HepG2 (cell line): ENCODE data around the gene SLCO4A1. TPM values are rescaled to one million over a fixed set of nuclear protein-coding genes. Genes with fewer than 3 reads are reported as not detected.
A peak's percentile ranks its signal among the peaks of the same experiment; 100 is the strongest.

ENCODE experiments used
- BRD4 ChIP-seq: sonication (generic); formaldehyde crosslinking; IDR thresholded peaks from 2 replicates; pipeline ENCODE4 v1.4.0; 2020; ENCODE audit warnings: missing genetic modification reagents
- GABPB1 ChIP-seq: IDR thresholded peaks from 2 replicates; pipeline ENCODE4 v1.6.1; 2016; ENCODE audit warnings: mild to moderate bottlenecking, missing genetic modification reagents, moderate library complexity, missing compliant biosample characterization
- HIVEP1 ChIP-seq: sonication (generic); formaldehyde crosslinking; IDR thresholded peaks from 2 replicates; pipeline ENCODE4 v1.4.0; 2020; ENCODE audit warnings: mild to moderate bottlenecking, missing genetic modification reagents
- IKZF1 ChIP-seq: fragments of 450-650 bp; IDR thresholded peaks from 2 replicates; pipeline ENCODE4 v1.7.1; 2016
- MEIS1 ChIP-seq: sonication (generic); formaldehyde crosslinking; IDR thresholded peaks from 2 replicates; pipeline ENCODE4 v1.9.0; 2021; ENCODE audit warnings: mild to moderate bottlenecking, missing genetic modification reagents, moderate library complexity, borderline replicate concordance
- NR2C2 ChIP-seq: sonication (generic); formaldehyde crosslinking; IDR thresholded peaks from 2 replicates; pipeline ENCODE4 v1.4.0; 2020; ENCODE audit warnings: missing genetic modification reagents, mild to moderate bottlenecking, moderate library complexity, borderline replicate concordance
- TRIM24 ChIP-seq: sonication (generic); formaldehyde crosslinking; IDR thresholded peaks from 2 replicates; pipeline ENCODE4 v1.8.0; 2022; ENCODE audit warnings: mild to moderate bottlenecking, missing genetic modification reagents
- ZNF224 ChIP-seq: sonication (generic); formaldehyde crosslinking; IDR thresholded peaks from 2 replicates; pipeline ENCODE4 v1.5.0; 2020; ENCODE audit warnings: mild to moderate bottlenecking, missing genetic modification reagents
- ZNF816 ChIP-seq: sonication (generic); formaldehyde crosslinking; IDR thresholded peaks from 2 replicates; pipeline ENCODE4 v1.8.0; 2022; ENCODE audit warnings: missing genetic modification reagents, mild to moderate bottlenecking, borderline replicate concordance
- polyA plus RNA-seq, 8 experiments: library from polyadenylated mRNA; depleted of rRNA in 3 of 8; stranded (reverse) in 7 of 8; unstranded in 1 of 8; fragments of >200 nt; fragmentation: Illumina TruSeq in 4 of 8; extraction: Trizol in 4 of 8; gene quantifications; 2 replicates each; pipeline versions ENCODE4 v1.2.1 to v1.2.3, GENCODE V29; 2011 to 2016; ENCODE audit warnings: low read depth in 4 of 8, missing spikeins in 1 of 8, mixed read lengths in 1 of 8; ENCODE audit not compliant: insufficient read depth in 1 of 8
- total RNA-seq, 5 experiments: library from RNA; depleted of rRNA; stranded (reverse); fragments of >200 nt; fragmentation: Illumina TruSeq; extraction: Trizol; gene quantifications; 2 replicates each; pipeline ENCODE4 v1.2.3, GENCODE V29; 2016; ENCODE audit warnings: low read depth in 1 of 5
- TF ChIP-seq, protein P1 (sequence below): sonication (generic); formaldehyde crosslinking; conservative IDR thresholded peaks from 2 replicates; pipeline ENCODE4 v1.4.0; 2020; ENCODE audit warnings: mild to moderate bottlenecking, missing genetic modification reagents, moderate library complexity
- TF ChIP-seq, protein P2 (sequence below): sonication (generic); formaldehyde crosslinking; IDR thresholded peaks from 2 replicates; pipeline ENCODE4 v1.5.1; 2020; ENCODE audit warnings: mild to moderate bottlenecking, missing genetic modification reagents, moderate library complexity
- TF ChIP-seq, protein P3 (sequence below): sonication (generic); formaldehyde crosslinking; IDR thresholded peaks from 2 replicates; pipeline ENCODE4 v1.4.0; 2020; ENCODE audit warnings: mild to moderate bottlenecking, low read depth, missing genetic modification reagents
- TF ChIP-seq, protein P4 (sequence below): sonication (generic); formaldehyde crosslinking; IDR thresholded peaks from 2 replicates; pipeline ENCODE4 v1.8.1; 2023; ENCODE audit warnings: mild to moderate bottlenecking, moderate library complexity, missing genetic modification reagents
- TF ChIP-seq, protein P5 (sequence below): sonication (generic); formaldehyde crosslinking; IDR thresholded peaks from 2 replicates; pipeline ENCODE4 v1.5.0; 2020; ENCODE audit warnings: missing genetic modification reagents, mild to moderate bottlenecking, borderline replicate concordance
- TF ChIP-seq, protein P6 (sequence below): sonication (generic); formaldehyde crosslinking; IDR thresholded peaks from 2 replicates; pipeline ENCODE4 v1.4.0; 2020; ENCODE audit warnings: missing genetic modification reagents, borderline replicate concordance

Gene SLCO4A1
- total and polyA plus RNA-seq, 2 of the 13 experiments (the other 11 are each of a cell fraction or from before 2014, with no cell fraction given): 55.5 to 112 TPM

DNA sequence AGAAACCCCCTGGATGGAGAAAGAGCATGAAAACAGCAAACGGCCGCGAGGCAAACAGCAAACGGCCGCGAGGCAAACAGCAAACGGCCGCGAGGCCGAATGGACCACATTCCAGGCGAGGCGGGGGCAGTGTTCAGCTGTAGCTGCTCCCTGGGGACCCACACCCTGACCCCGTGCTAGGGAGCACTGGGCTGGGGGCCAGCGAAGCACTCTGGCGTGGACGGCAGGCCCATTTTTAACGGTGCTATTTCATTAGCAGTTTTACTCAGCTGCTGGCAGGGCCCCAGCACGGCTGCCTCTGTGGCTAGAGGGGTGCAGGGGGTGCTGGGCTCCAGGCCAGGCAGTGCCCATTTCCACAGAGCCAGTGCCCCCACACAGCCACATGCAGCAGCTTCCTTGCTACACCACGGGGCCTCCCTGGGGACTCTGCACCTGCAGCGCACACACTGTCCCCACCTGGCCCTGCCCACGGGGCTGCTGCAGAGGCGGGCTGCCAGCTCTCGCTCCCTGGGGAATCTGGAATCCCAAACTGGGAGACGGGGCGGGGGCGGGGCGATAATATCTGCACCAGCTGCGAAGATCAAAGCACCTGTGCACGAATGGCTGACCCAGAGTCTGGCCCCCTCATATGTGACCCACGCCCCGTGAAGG, 35.6 kb upstream of the SLCO4A1 start (continued):
- TF ChIP-seq, protein P1, sequence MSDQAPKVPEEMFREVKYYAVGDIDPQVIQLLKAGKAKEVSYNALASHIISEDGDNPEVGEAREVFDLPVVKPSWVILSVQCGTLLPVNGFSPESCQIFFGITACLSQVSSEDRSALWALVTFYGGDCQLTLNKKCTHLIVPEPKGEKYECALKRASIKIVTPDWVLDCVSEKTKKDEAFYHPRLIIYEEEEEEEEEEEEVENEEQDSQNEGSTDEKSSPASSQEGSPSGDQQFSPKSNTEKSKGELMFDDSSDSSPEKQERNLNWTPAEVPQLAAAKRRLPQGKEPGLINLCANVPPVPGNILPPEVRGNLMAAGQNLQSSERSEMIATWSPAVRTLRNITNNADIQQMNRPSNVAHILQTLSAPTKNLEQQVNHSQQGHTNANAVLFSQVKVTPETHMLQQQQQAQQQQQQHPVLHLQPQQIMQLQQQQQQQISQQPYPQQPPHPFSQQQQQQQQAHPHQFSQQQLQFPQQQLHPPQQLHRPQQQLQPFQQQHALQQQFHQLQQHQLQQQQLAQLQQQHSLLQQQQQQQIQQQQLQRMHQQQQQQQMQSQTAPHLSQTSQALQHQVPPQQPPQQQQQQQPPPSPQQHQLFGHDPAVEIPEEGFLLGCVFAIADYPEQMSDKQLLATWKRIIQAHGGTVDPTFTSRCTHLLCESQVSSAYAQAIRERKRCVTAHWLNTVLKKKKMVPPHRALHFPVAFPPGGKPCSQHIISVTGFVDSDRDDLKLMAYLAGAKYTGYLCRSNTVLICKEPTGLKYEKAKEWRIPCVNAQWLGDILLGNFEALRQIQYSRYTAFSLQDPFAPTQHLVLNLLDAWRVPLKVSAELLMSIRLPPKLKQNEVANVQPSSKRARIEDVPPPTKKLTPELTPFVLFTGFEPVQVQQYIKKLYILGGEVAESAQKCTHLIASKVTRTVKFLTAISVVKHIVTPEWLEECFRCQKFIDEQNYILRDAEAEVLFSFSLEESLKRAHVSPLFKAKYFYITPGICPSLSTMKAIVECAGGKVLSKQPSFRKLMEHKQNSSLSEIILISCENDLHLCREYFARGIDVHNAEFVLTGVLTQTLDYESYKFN (CRISPR knock-in tag): peak; percentile 37; the same call in 1 of the 2 replicates
- no peak for TF ChIP-seq IKZF1
- TF ChIP-seq, protein P2, sequence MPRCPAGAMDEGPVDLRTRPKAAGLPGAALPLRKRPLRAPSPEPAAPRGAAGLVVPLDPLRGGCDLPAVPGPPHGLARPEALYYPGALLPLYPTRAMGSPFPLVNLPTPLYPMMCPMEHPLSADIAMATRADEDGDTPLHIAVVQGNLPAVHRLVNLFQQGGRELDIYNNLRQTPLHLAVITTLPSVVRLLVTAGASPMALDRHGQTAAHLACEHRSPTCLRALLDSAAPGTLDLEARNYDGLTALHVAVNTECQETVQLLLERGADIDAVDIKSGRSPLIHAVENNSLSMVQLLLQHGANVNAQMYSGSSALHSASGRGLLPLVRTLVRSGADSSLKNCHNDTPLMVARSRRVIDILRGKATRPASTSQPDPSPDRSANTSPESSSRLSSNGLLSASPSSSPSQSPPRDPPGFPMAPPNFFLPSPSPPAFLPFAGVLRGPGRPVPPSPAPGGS (CRISPR knock-in tag): no peak
- TF ChIP-seq HIVEP1 (CRISPR knock-in tag): 0 out of 2 replicates have a peak, but pooled peaks have one; percentile 34
- 0 out of 2 replicates have a peak, but pooled peaks have one; percentile 18 for TF ChIP-seq TRIM24 (CRISPR knock-in tag)
- 0 out of 2 replicates have a peak, but pooled peaks have one; percentile 25 for TF ChIP-seq BRD4 (CRISPR knock-in tag)
- TF ChIP-seq GABPB1 (CRISPR knock-in tag): peak; percentile 40; the same call in 1 of the 2 replicates
- TF ChIP-seq, protein P3, sequence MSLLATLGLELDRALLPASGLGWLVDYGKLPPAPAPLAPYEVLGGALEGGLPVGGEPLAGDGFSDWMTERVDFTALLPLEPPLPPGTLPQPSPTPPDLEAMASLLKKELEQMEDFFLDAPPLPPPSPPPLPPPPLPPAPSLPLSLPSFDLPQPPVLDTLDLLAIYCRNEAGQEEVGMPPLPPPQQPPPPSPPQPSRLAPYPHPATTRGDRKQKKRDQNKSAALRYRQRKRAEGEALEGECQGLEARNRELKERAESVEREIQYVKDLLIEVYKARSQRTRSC (CRISPR knock-in tag): 0 out of 2 replicates have a peak, but pooled peaks have one; percentile 61
- TF ChIP-seq MEIS1 (CRISPR knock-in tag): 0 out of 2 replicates have a peak, but pooled peaks have one; percentile 36
- no peak for TF ChIP-seq ZNF816 (CRISPR knock-in tag)
- TF ChIP-seq, protein P4, sequence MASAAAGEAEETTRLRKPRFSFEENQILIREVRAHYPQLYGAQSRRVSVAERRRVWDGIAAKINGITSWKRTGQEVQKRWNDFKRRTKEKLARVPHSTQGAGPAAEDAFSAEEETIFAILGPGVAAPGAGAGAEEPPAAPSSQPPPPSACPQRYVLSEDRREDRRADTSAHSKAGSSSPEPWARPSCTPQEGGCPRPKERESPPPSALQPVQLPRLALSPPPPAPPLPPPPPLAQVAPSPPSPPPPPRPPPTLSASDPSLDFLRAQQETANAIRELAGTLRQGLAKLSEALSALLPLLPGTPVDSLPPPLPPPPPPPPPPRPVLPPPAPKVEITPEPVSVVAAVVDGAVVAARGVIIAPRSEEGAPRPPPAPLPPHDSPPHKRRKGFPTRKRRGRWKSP: 0 out of 2 replicates have a peak, but pooled peaks have one; percentile 44
- TF ChIP-seq, protein P5, sequence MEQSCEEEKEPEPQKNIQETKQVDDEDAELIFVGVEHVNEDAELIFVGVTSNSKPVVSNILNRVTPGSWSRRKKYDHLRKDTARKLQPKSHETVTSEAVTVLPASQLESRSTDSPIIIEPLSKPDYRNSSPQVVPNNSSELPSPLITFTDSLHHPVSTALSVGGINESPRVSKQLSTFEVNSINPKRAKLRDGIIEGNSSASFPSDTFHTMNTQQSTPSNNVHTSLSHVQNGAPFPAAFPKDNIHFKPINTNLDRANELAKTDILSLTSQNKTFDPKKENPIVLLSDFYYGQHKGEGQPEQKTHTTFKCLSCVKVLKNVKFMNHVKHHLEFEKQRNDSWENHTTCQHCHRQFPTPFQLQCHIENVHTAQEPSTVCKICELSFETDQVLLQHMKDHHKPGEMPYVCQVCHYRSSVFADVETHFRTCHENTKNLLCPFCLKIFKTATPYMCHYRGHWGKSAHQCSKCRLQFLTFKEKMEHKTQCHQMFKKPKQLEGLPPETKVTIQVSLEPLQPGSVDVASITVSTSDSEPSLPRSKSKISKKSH (CRISPR knock-in tag): 0 out of 2 replicates have a peak, but pooled peaks have one; percentile 13
- no peak for TF ChIP-seq ZNF224
- TF ChIP-seq, protein P6, sequence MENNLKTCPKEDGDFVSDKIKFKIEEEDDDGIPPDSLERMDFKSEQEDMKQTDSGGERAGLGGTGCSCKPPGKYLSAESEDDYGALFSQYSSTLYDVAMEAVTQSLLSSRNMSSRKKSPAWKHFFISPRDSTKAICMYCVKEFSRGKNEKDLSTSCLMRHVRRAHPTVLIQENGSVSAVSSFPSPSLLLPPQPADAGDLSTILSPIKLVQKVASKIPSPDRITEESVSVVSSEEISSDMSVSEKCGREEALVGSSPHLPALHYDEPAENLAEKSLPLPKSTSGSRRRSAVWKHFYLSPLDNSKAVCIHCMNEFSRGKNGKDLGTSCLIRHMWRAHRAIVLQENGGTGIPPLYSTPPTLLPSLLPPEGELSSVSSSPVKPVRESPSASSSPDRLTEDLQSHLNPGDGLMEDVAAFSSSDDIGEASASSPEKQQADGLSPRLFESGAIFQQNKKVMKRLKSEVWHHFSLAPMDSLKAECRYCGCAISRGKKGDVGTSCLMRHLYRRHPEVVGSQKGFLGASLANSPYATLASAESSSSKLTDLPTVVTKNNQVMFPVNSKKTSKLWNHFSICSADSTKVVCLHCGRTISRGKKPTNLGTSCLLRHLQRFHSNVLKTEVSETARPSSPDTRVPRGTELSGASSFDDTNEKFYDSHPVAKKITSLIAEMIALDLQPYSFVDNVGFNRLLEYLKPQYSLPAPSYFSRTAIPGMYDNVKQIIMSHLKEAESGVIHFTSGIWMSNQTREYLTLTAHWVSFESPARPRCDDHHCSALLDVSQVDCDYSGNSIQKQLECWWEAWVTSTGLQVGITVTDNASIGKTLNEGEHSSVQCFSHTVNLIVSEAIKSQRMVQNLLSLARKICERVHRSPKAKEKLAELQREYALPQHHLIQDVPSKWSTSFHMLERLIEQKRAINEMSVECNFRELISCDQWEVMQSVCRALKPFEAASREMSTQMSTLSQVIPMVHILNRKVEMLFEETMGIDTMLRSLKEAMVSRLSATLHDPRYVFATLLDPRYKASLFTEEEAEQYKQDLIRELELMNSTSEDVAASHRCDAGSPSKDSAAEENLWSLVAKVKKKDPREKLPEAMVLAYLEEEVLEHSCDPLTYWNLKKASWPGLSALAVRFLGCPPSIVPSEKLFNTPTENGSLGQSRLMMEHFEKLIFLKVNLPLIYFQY (CRISPR knock-in tag): 0 out of 2 replicates have a peak, but pooled peaks have one; percentile 44
- 0 out of 2 replicates have a peak, but pooled peaks have one; percentile 29 for TF ChIP-seq NR2C2 (CRISPR knock-in tag)
